KOPT-K1 (cell line): ENCODE results near the gene BRIP1.
"Not testable (repeated sequence)": the region's sequence is repeated elsewhere in the genome, so short reads cannot be mapped to it uniquely, and the experiment has no call there.

Experiments
- H3K27ac ChIP-seq: fragments of 200-600 bp; sonication (generic); 2 replicates; pipeline ENCODE4 v1.5.1; 2016; ENCODE audit warnings: antibody characterized with exemption, mild to moderate bottlenecking, low read depth, low read length; ENCODE audit not compliant: poor library complexity, severe bottlenecking
- H3K36me3 ChIP-seq: fragments of 200-600 bp; sonication (generic); 2 replicates; pipeline ENCODE4 v1.5.1; 2017; ENCODE audit warnings: antibody characterized with exemption, mild to moderate bottlenecking, low read length, moderate library complexity; ENCODE audit not compliant: insufficient read depth
- H3K9me3 ChIP-seq: fragments of 200-600 bp; sonication (generic); 2 replicates; pipeline ENCODE4 v1.5.1; 2017; ENCODE audit warnings: antibody characterized with exemption, low read length, mild to moderate bottlenecking; ENCODE audit not compliant: insufficient read depth, poor library complexity, severe bottlenecking

Gene BRIP1

GRCh38 chr17:61733021-61733420 is 130.3 kb downstream of the BRIP1 start:
- no peak overlapping the region for H3K27ac ChIP-seq
- peaks cover 13% of the 10 kb centered on the region for H3K9me3 ChIP-seq
- peaks cover 80% of the 10 kb centered on the region for H3K36me3 ChIP-seq

DNA sequence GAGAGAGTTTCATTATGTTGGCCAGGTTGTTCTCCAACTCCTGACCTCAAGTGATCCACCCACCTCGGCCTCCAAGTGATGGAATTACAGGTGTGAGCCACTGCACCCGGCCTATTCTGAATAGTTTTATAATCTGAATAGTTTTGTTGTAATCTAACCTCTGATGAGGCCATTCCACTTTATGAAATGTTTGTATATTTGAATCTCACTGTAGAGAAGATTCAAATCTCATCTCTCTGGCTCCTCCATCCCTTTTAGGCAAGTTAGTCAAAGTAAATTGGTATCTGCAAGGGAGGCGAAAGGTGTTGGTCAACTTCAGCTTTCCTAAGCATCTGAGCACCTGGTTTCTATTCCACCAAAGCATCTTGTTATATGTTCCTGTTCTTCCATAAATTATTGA is 131.2 kb downstream of the BRIP1 start:
- H3K36me3 ChIP-seq = peaks cover 79% of the 10 kb centered on the region
- no peak overlapping the region for H3K27ac ChIP-seq
- H3K9me3 ChIP-seq = peaks cover 4% of the 10 kb centered on the region

GRCh38 chr17:61731330-61731729 is 132.0 kb downstream of the BRIP1 start:
- peaks cover 78% of the 10 kb centered on the region for H3K36me3 ChIP-seq
- H3K27ac ChIP-seq = no peak overlapping the region
- H3K9me3 ChIP-seq = no peaks in the 10 kb centered on the region

DNA sequence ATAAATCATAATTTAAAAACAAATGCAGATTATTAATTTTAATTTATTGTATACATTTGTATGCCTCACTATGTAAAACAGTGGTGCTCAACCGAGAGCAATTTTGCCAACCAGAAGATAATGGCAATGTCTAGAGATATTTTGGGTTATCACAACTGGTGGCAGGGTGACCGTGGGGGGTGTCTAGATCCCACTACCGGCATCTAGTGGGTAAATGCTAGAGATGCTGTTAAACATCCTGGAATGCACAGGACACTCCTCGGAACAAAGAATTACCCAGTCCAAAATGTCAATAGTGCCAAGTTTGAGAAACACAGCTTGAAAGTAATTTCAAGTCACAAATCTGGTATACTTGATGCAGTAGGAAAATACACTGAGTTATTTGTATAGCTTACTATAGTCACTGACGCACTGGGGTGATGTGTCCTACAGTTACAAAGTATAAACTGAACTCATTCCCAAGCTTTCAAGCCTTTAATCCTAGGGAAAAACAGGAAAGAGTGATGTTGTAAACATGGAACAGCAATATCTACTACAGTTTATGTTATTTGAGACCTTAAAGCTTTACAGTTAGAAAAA is 133.5 kb downstream of the BRIP1 start:
- H3K27ac ChIP-seq = no peak overlapping the region
- no peaks in the 10 kb centered on the region for H3K9me3 ChIP-seq
- peaks cover 79% of the 10 kb centered on the region for H3K36me3 ChIP-seq

GRCh38 chr17:61728297-61728836 is 135.0 kb downstream of the BRIP1 start:
- Histone ChIP-seq H3K27ac (no peak overlapping the region), H3K36me3 (peaks cover 81% of the 10 kb centered on the region), H3K9me3 (no peaks in the 10 kb centered on the region)

- H3K36me3 ChIP-seq = peaks cover 80% of the 10 kb centered on the region
- H3K27ac ChIP-seq, H3K9me3 ChIP-seq: not testable (repeated sequence)
Observed at GRCh38 chr17:61727798-61728197, 135.5 kb downstream of the BRIP1 start.

DNA sequence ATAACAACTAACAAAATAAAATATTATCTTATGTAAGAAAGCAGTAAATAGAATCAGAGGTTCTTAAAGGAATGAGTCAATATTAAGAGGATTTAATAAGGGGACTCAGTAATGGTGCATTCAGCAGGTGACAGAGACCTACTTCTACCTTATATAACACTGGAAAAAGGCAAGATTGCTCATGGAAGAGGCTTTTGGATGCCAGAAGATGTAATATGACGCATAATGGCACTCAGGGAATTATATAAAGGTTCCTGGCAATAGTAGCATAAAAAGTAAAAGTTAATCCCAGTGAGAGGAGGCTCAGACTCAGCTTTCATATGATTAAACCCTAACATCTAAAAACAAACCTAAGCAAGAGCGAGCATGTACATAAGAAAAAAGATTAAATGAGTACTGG is 136.4 kb downstream of the BRIP1 start:
- Histone ChIP-seq H3K27ac (no peak overlapping the region), H3K36me3 (peaks cover 77% of the 10 kb centered on the region), H3K9me3 (no peaks in the 10 kb centered on the region)

GRCh38 chr17:61724777-61725176 is 138.6 kb downstream of the BRIP1 start:
- peaks cover 68% of the 10 kb centered on the region for H3K36me3 ChIP-seq
- peaks cover under 1% of the 10 kb centered on the region for H3K9me3 ChIP-seq

GRCh38 chr17:61723914-61724313 is 139.4 kb downstream of the BRIP1 start:
- Histone ChIP-seq H3K36me3 (peaks cover 67% of the 10 kb centered on the region), H3K27ac (no peak overlapping the region), H3K9me3 (peaks cover 9% of the 10 kb centered on the region)

More at GRCh38 chr17:61724777-61725176, 138.6 kb downstream of the BRIP1 start:
- no peak overlapping the region for H3K27ac ChIP-seq

DNA sequence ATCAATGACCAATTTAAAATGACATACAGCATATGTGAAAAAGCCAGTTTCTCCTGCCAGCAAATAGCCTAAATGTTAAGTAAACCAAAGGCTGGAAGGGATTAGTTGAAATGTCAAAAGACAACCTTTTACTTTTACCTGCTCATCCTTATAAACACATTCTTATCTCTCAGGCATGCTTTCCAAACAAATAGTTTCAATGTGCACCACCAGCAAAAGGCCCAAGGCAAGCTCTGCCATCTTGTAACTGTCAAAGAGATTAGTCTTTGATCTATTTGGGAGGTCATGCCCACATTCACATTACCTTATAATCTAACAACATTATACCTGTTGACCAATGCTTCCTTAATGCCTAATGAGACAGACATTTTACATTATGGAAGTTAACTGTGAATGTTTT is 140.1 kb downstream of the BRIP1 start:
- peaks cover 16% of the 10 kb centered on the region for H3K9me3 ChIP-seq
- no peak overlapping the region for H3K27ac ChIP-seq
- H3K36me3 ChIP-seq = peaks cover 67% of the 10 kb centered on the region

DNA sequence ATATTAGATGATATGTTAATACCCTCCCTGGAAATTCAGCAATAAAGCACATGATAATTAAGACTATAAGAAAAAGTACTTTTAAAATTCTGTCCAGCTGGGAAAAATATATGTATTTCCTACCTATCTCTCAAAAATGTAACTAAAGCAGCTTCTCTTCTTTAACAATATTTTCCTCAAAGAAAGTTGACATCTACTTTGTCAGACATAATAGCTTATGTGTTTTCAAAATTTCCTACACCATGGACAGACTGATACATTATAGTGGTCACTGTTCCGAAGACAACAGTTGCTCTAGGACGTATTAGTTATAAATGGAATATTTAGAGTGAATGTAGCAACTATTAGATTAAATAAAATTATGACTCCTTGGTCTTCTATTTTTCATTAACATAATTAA is 140.9 kb downstream of the BRIP1 start:
- no peak overlapping the region for H3K27ac ChIP-seq
- peaks cover 24% of the 10 kb centered on the region for H3K9me3 ChIP-seq
- H3K36me3 ChIP-seq = peaks cover 68% of the 10 kb centered on the region

DNA sequence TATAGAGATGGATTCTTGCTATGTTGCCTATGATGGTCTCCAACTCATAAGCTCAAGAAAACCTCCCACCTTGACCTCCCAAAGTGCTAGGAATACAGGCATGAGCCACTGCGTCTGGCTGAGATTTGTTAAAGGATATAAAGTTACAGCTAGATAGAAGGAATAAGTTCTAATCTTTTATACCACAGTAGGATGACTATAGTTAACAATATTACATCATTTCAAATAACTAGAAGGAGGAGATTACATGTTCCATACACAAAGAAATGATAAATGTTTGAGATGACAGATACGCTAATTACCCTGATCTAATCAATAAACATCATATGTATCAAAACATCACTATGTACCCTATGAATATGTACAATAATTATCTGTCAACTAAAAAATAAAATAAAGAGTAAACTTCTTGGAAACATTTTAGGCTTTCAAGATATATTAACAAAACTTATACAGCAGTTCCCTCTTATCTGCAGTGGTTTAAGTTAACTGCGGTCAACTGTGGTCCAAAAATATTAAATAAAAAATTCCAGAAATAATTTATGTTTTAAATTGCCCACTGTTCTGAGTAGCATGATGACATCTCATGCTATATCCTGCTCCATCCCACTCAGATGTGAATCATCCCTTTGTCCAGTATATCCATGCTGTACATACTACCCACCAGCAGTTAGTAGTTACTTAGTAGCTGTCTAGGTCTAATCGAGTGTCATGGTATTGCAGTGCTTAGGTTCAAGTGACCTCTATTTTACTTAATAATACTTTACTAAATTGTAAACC is 143.1 kb downstream of the BRIP1 start:
- peaks cover 68% of the 10 kb centered on the region for H3K36me3 ChIP-seq
- H3K9me3 ChIP-seq = peaks cover 38% of the 10 kb centered on the region
- H3K27ac ChIP-seq = no peak overlapping the region

- not testable (repeated sequence) for H3K27ac ChIP-seq
- Histone ChIP-seq H3K9me3 (peaks cover 38% of the 10 kb centered on the region), H3K36me3 (peaks cover 76% of the 10 kb centered on the region)
Observed at GRCh38 chr17:61719220-61719619, 144.1 kb downstream of the BRIP1 start.

DNA sequence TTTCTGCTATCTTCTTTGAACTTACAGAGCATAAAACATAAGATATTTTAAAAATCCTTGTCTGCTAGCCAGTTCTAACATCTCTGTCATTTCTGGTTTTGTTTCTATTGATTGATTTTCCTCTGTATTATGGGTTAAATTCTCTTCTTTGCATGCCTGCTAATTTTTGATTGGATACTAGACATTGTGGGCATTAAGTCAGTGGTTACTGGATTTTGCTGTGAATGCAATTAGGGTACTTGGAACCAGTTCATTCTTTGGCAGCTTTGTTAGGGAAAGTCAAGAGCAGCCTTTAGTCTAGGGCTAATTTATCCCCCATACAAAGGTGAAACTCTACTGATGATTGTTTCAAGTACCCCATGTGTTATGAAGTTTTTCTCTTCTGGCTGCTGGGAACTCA is 145.3 kb downstream of the BRIP1 start:
- Histone ChIP-seq H3K9me3 (peaks cover 38% of the 10 kb centered on the region), H3K27ac (no peak overlapping the region), H3K36me3 (peaks cover 73% of the 10 kb centered on the region)

- H3K27ac ChIP-seq = no peak overlapping the region
- peaks cover 38% of the 10 kb centered on the region for H3K9me3 ChIP-seq
- H3K36me3 ChIP-seq = peaks cover 77% of the 10 kb centered on the region
Observed at GRCh38 chr17:61717352-61717751, 146.0 kb downstream of the BRIP1 start.
